Epithelial cell of esophagus (primary cell): ENCODE measurements around the gene TRIP6.

Experiments
- DNase-seq: peaks from one replicate; pipeline ENCODE4 v3.0.0; 2010; ENCODE audit warnings: low read depth
- H3K4me3 ChIP-seq: 2 replicates; pipeline ENCODE4 v1.5.1; 2011; ENCODE audit warnings: mild to moderate bottlenecking, low read length, control low read depth
- TF ChIP-seq, protein P1 (sequence below): IDR thresholded peaks from 2 replicates; pipeline ENCODE4 v1.5.1; 2011; ENCODE audit warnings: low read depth, mild to moderate bottlenecking, low read length, control low read depth, inconsistent platforms; ENCODE audit not compliant: insufficient read depth; ENCODE audit errors: missing control alignments

Gene TRIP6

DNA sequence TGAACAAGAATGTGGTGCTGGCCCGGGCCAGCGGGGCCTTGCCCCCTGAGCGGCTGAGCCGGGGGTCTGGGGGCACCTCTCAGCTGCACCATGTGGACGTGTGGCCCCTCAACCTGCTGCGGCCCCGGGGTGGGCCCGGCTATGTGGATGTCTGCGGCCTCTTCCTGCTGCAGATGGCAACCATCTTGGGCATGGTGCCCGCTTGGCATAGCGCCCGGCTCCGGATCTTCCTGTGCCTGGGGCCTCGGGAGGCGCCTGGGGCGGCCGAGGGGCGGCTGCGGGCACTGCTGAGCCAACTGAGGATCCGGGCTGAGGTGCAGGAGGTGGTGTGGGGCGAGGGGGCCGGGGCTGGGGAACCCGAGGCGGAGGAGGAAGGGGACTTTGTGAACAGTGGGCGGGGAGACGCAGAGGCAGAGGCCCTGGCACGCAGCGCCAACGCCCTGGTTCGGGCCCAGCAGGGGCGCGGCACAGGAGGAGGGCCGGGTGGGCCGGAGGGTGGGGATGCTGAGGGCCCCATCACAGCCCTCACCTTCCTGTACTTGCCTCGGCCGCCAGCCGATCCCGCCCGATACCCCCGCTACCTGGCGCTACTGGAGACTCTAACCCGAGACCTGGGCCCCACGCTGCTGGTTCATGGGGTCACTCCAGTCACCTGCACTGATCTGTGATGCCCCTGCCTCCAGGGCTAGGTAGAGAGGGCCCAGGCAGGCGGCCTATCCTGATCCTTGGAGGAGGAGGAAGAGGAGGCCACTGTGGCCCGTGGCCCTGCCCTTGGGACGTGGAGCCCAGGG is 1.1 kb upstream of the TRIP6 start:
- DNase-seq = peak; percentile 71
- peak overlapping the region; percentile 81 for H3K4me3 ChIP-seq
- TF ChIP-seq, protein P1, sequence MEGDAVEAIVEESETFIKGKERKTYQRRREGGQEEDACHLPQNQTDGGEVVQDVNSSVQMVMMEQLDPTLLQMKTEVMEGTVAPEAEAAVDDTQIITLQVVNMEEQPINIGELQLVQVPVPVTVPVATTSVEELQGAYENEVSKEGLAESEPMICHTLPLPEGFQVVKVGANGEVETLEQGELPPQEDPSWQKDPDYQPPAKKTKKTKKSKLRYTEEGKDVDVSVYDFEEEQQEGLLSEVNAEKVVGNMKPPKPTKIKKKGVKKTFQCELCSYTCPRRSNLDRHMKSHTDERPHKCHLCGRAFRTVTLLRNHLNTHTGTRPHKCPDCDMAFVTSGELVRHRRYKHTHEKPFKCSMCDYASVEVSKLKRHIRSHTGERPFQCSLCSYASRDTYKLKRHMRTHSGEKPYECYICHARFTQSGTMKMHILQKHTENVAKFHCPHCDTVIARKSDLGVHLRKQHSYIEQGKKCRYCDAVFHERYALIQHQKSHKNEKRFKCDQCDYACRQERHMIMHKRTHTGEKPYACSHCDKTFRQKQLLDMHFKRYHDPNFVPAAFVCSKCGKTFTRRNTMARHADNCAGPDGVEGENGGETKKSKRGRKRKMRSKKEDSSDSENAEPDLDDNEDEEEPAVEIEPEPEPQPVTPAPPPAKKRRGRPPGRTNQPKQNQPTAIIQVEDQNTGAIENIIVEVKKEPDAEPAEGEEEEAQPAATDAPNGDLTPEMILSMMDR = no peak

DNA sequence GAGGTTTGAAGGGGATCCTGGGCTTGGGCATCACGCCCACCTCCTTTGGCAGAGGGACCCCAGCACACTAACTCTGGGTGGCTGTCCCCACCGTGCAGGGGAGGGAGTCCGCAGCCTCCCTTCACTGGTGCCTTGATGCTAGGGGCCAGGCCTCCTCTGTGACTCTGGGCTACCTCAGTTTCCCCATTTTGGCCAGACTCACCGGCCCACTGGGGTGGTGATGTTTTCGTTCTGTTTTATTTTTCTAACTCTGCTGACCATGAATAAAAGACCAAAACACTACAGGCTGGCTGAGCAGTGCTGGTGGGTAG is 503 bp upstream of the TRIP6 start:
- peak overlapping the region; percentile 81 for H3K4me3 ChIP-seq
- TF ChIP-seq, protein P1 = no peak
- DNase-seq = no peak

DNA sequence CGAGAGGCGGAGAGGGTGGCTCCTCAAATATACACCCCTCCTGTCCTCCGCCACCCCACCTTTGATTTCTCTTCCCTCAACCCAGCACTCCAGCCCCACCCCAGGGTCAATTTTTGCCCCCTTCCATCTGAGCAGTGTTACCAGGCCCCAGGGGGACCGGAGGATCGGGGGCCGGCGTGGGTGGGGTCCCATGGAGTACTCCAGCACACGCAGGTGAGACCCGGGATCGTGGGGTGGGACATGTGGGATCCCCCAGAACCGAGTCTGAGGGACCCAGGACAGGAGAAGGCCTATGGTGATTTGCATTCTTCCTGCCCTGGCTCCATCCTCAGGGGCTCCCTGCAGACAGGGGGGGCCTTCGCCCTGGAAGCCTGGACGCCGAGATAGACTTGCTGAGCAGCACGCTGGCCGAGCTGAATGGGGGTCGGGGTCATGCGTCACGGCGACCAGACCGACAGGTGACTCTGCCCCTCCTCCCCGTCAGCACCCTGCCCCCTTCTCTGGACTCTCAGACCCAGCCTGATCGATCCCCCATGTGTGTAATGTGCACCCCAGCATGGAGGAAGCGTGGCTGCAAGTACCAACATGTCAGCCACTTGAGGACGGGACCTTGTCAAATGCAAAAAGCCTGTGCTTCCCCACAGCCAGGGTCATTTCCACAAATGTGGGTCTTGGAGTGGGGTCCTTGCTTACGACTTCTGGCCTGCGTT is 744 bp downstream of the TRIP6 start:
- DNase-seq = peak; percentile 54
- H3K4me3 ChIP-seq = peak overlapping the region; percentile 81
- TF ChIP-seq, protein P1 = no peak

DNA sequence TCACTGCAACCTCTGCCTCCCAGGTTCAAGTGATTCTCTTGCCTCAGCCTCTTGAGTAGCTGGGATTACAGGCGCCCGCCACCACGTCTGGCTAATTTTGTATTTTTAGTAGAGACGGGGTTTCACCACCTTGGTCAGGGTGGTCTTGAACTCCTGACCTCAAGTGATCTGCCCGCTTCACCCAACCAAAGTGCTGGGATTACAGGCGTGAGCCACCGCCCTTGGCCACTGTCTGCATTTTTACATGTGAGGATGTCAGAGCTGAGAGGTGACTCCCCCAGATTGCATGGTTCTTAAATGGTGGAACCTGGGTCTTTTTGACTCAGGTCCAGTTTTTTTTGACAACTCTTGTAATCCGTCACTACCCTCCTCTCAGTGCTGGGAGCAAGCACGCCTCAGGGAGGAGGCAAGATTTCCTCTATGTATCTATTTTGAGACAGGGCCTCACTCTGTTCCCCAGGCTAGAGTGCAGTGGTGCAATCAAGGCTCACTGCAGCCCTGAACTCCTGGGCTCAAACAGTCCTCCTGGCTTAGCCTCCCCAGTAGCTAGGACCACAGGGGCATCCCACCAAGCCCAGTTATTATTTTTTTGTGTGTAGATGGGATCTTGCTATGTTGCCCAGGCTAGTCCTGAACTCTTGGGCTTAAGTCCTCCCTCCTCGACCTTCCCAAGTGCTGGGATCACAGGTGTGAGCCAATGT is 6.6 kb downstream of the TRIP6 start:
- TF ChIP-seq, protein P1 = no peak
- peak overlapping the region; percentile 89 for H3K4me3 ChIP-seq
- DNase-seq = no peak

DNA sequence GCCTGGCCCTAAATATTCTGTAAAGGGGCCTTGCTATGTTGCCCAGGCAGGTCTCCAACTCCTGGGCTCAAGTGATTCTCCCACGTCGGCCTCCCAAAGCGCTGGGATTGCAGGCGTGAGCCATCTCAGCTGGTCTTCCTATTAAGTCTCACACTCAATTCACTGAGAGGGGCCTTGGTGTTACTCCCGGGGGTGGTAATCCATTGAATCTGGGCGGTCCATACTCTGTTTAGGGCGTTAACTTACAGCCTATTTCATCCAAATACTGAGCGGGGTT is 7.1 kb downstream of the TRIP6 start:
- TF ChIP-seq, protein P1 = no peak

DNA sequence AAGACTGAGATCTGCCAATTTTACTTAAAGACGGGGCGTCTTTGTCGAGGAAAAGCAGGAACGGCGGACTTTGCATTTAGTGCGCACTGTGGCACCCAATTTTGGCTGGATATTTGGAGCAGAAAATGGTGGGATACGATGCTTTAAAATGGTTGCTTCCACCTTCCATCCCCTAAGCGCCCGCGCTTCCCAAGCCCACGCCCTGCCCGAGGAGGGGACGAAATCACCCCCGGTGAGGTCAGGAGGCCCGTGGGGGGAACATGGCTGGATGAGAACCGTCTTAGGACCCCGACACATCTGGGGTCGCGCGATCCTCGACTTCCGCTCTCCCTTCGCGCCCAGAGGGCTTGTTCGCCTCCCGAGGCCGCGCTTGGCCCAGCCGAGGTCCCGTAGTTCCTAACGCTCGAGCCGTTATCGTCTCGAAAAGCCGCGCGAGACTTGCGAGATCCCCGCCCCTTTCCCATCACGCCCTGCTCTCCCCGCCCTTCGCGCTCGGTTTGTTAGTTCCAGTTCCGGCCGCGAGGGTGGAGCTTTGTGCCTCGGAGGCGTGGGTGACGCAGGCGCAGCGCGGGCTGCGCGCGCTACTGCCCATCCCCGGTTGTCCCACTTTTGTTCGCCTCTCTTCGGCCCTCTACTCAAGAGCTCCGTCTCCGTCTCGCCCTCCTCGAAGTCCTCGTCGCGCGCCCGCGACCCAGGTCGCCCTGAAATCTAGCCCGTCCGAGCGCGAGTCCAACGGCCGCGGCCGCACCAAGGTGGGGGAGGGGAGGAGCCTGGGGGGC is 7.6 kb downstream of the TRIP6 start, which contains the start of gene SRRT:
SRRT (plus strand) TSS at position 527 of the 779 bp plus-strand sequence. CDS start 488 bp downstream, outside the sequence.
- peak; percentile 98 for DNase-seq
- TF ChIP-seq, protein P1 = peak; percentile 44
- peak within 1 kb of the TSS; percentile 89 for H3K4me3 ChIP-seq

More for the DNA sequence above, 7.1 kb downstream of the TRIP6 start:
- peak overlapping the region; percentile 89 for H3K4me3 ChIP-seq
- DNase-seq = no peak
